Neural cell (in vitro differentiated cells): ENCODE results near the gene HEBP2. TPM values are rescaled to one million over a fixed set of nuclear protein-coding genes. Genes with fewer than 3 reads are reported as not detected.

Source experiments
- H2AFZ ChIP-seq: fragments of 200-600, 300-800 bp; sonication (generic), shearing (Covaris generic); 2 replicates; pipeline ENCODE4 v1.6.0; 2014; ENCODE audit warnings: low read depth, mild to moderate bottlenecking, antibody characterized with exemption, low read length, moderate library complexity
- H3F3A ChIP-seq: fragments of 200-600 bp; shearing (Covaris generic); 2 replicates; pipeline ENCODE4 v1.6.1; 2016; ENCODE audit warnings: mild to moderate bottlenecking, moderate library complexity, mixed read lengths, antibody characterized with exemption, low read length; ENCODE audit not compliant: insufficient read depth, poor library complexity, severe bottlenecking
- H3K27ac ChIP-seq: fragments of 200-600, 300-800 bp; sonication (generic), shearing (Covaris generic); 2 replicates; pipeline ENCODE4 v1.5.1; 2014; ENCODE audit warnings: mild to moderate bottlenecking, low read length, moderate library complexity
- H3K27me3 ChIP-seq: fragments of 300-800, 200-600 bp; sonication (generic), shearing (Covaris generic); 2 replicates; pipeline ENCODE4 v1.6.0; 2014; ENCODE audit warnings: mild to moderate bottlenecking, low read depth, low read length, moderate library complexity; ENCODE audit not compliant: insufficient read depth
- H3K36me3 ChIP-seq: fragments of 300-800, 200-600 bp; sonication (generic), shearing (Covaris generic); 2 replicates; pipeline ENCODE4 v1.5.1; 2014; ENCODE audit warnings: mild to moderate bottlenecking, antibody characterized with exemption, low read length, moderate library complexity; ENCODE audit not compliant: insufficient read depth
- H3K4me2 ChIP-seq: fragments of 300-800, 200-600 bp; sonication (generic), shearing (Covaris generic); 2 replicates; pipeline ENCODE4 v1.6.0; 2014; ENCODE audit warnings: mild to moderate bottlenecking, low read length
- H3K4me3 ChIP-seq: fragments of 300-800, 200-600 bp; sonication (generic), shearing (Covaris generic); 2 replicates; pipeline ENCODE4 v1.5.1; 2014; ENCODE audit warnings: mild to moderate bottlenecking, low read length, moderate library complexity
- H3K79me2 ChIP-seq: fragments of 200-600 bp; shearing (Covaris generic); replicated peaks from 2 replicates; pipeline ENCODE4 v1.6.0; 2014; ENCODE audit warnings: mild to moderate bottlenecking, low read length, moderate library complexity; ENCODE audit not compliant: insufficient read depth
- H3K9ac ChIP-seq: fragments of 300-800, 200-600 bp; sonication (generic), shearing (Covaris generic); 2 replicates; pipeline ENCODE4 v1.6.1; 2016; ENCODE audit warnings: mild to moderate bottlenecking, low read length, mixed read lengths
- H3K9me2 ChIP-seq: fragments of 200-600 bp; shearing (Covaris generic); 2 replicates; pipeline ENCODE4 v1.6.1; 2016; ENCODE audit warnings: mild to moderate bottlenecking, low read length, mixed read lengths; ENCODE audit not compliant: insufficient read depth
- H3K9me3 ChIP-seq: fragments of 200-600, 300-800 bp; sonication (generic), shearing (Covaris generic); 2 replicates; pipeline ENCODE4 v1.6.1; 2016; ENCODE audit warnings: mild to moderate bottlenecking, mixed run types, low read length, moderate library complexity, mixed read lengths
- H4K20me1 ChIP-seq: fragments of 200-600 bp; shearing (Covaris generic); 2 replicates; pipeline ENCODE4 v1.6.1; 2016; ENCODE audit warnings: mild to moderate bottlenecking, mixed run types; ENCODE audit not compliant: insufficient read depth
- CTCF ChIP-seq: fragments of 450-650 bp; IDR thresholded peaks from 2 replicates; pipeline ENCODE4 v1.5.1; 2014; ENCODE audit warnings: antibody characterized with exemption, mild to moderate bottlenecking, moderate library complexity; ENCODE audit not compliant: poor library complexity, severe bottlenecking
- EP300 ChIP-seq: fragments of 450-650 bp; conservative IDR thresholded peaks from 2 replicates; pipeline ENCODE4 v1.6.1; 2014; ENCODE audit warnings: antibody characterized with exemption, mild to moderate bottlenecking, moderate library complexity; ENCODE audit not compliant: poor library complexity, severe bottlenecking
- EZH2 ChIP-seq: fragments of 200-600, 300-800 bp; shearing (Covaris generic), sonication (generic); IDR thresholded peaks from 2 replicates; pipeline ENCODE4 v1.6.1; 2014; ENCODE audit warnings: antibody characterized with exemption, low read length, borderline replicate concordance, mild to moderate bottlenecking; ENCODE audit not compliant: insufficient read depth, poor library complexity, severe bottlenecking
- MXI1 ChIP-seq: fragments of 450-650 bp; conservative IDR thresholded peaks from 2 replicates; pipeline ENCODE4 v1.6.1; 2014; ENCODE audit warnings: antibody characterized with exemption, mild to moderate bottlenecking; ENCODE audit not compliant: poor library complexity, severe bottlenecking
- POLR2AphosphoS5 ChIP-seq: IDR thresholded peaks from 2 replicates; pipeline ENCODE4 v1.6.1; 2012
- RAD21 ChIP-seq: fragments of 450-650 bp; conservative IDR thresholded peaks from 2 replicates; pipeline ENCODE4 v1.6.1; 2014; ENCODE audit warnings: antibody characterized with exemption, mild to moderate bottlenecking, moderate library complexity
- REST ChIP-seq: IDR thresholded peaks from 2 replicates; pipeline ENCODE4 v1.6.1; 2012; ENCODE audit warnings: borderline replicate concordance
- SMC3 ChIP-seq: fragments of 450-650 bp; conservative IDR thresholded peaks from 2 replicates; pipeline ENCODE4 v1.6.1; 2014; ENCODE audit warnings: antibody characterized with exemption, mild to moderate bottlenecking, moderate library complexity; ENCODE audit not compliant: poor library complexity
- TAF1 ChIP-seq: IDR thresholded peaks from 2 replicates; pipeline ENCODE4 v1.6.1; 2012; ENCODE audit warnings: low read depth
- polyA plus RNA-seq: library from polyadenylated mRNA; depleted of rRNA; stranded (reverse); fragments of >200 nt; gene quantifications from 2 replicates; pipeline ENCODE4 v1.2.3, GENCODE V29; 2014

The HEBP2 gene
- polyA plus RNA-seq, 1 donor from 2014 or later, result 3.0 TPM

- H3K27me3 ChIP-seq, result no peaks in the 10 kb centered on the region
- TF ChIP-seq RAD21 (no peak), EZH2 (no peak), EP300 (no peak), CTCF (no peak), SMC3 (no peak), POLR2AphosphoS5 (no peak), TAF1 (no peak), MXI1 (no peak), REST (no peak)
- no peaks in the 10 kb centered on the region for H3K79me2 ChIP-seq
- no peak overlapping the region for H3K27ac ChIP-seq
- no peaks in the 10 kb centered on the region for H3K9me2 ChIP-seq
- no peak overlapping the region for H2AFZ ChIP-seq
- H3K4me3 ChIP-seq, result no peak overlapping the region
- H3F3A ChIP-seq, result no peaks in the 10 kb centered on the region
- H3K9me3 ChIP-seq, result no peaks in the 10 kb centered on the region
- H3K4me2 ChIP-seq, result no peak overlapping the region
- H4K20me1 ChIP-seq, result no peaks in the 10 kb centered on the region
- peaks cover 5% of the 10 kb centered on the region for H3K36me3 ChIP-seq
- H3K9ac ChIP-seq, result no peak overlapping the region
Observed at GRCh38 chr6:138432063-138432356, 28.0 kb downstream of the HEBP2 start.

GRCh38 chr6:138434096-138434495, 30.1 kb downstream of the HEBP2 start:
- no peak overlapping the region for H3K9ac ChIP-seq
- no peaks in the 10 kb centered on the region for H3K9me2 ChIP-seq
- no peak overlapping the region for H3K4me3 ChIP-seq
- H3K4me2 ChIP-seq, result no peak overlapping the region
- no peaks in the 10 kb centered on the region for H3F3A ChIP-seq
- peaks cover 5% of the 10 kb centered on the region for H3K36me3 ChIP-seq
- TF ChIP-seq MXI1 (no peak), SMC3 (no peak), TAF1 (no peak), EP300 (no peak), EZH2 (no peak), RAD21 (no peak), REST (no peak)
- H3K9me3 ChIP-seq, result no peaks in the 10 kb centered on the region
- H3K79me2 ChIP-seq, result no peaks in the 10 kb centered on the region
- H2AFZ ChIP-seq, result no peak overlapping the region
- H4K20me1 ChIP-seq, result no peaks in the 10 kb centered on the region
- no peak overlapping the region for H3K27ac ChIP-seq
- no peaks in the 10 kb centered on the region for H3K27me3 ChIP-seq
